ENCODE data around the gene PAPPA.

- TF ChIP-seq CTCF (IDR thresholded peaks at IDR 0.05) = no peak
- TF ChIP-seq CREB1 (CRISPR knock-in tag; IDR thresholded peaks at IDR 0.05) = no peak
- no peak for TF ChIP-seq FOXJ3 (CRISPR knock-in tag; IDR thresholded peaks at IDR 0.05; ENCODE audit: borderline replicate concordance)
- no peak for TF ChIP-seq ZNF263 (CRISPR knock-in tag; IDR thresholded peaks at IDR 0.05; ENCODE audit: low read depth)
- no peak for TF ChIP-seq TEAD4 (CRISPR knock-in tag; IDR thresholded peaks at IDR 0.05)
- TF ChIP-seq STAT6 (CRISPR knock-in tag; conservative IDR thresholded peaks at IDR 0.05; ENCODE audit: low read depth) = no peak
- no peak for TF ChIP-seq HMGXB4 (CRISPR knock-in tag; IDR thresholded peaks at IDR 0.05)
- no peak for TF ChIP-seq NR2C2 (CRISPR knock-in tag; IDR thresholded peaks at IDR 0.05)
- no peak for TF ChIP-seq ATF3 (CRISPR knock-in tag; conservative IDR thresholded peaks at IDR 0.05)
- TF ChIP-seq NFYB (CRISPR knock-in tag; conservative IDR thresholded peaks at IDR 0.05; ENCODE audit: low read depth) = no peak
Observed at GRCh38 chr9:116435706-116436105, 282.1 kb downstream of the PAPPA start.

All from WTC11 (cell line).